ENCODE data around the gene EREG. TPM values are rescaled to one million over a fixed set of nuclear protein-coding genes. Genes with fewer than 3 reads are reported as not detected.

EREG gene
- total RNA-seq, 4 donors from 2014 or later: 2.4 to 7.8 (median 4.8) TPM

DNA sequence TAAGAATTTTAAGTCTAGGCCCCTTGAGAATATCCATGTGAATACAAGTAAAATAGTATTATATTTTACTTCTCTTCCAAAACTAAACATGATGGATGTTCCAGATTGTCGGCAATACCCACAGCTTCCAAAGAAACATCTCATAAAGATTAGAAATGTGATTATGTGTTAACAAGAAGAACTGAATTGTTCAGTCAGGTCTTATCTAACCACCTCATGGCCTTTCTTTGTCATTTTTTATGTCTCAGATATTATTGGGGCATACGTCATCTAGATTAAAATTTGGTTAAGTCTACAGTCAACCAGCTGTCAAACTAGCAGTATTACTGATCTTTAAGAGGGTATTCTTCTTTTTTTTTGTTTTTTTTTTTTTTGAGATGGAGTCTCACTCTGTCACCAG, 46.7 kb upstream of the EREG start:
- ATAC-seq: no peak
- Histone ChIP-seq H3K36me3 (no peaks in the 10 kb centered on the region), H3K27me3 (no peaks in the 10 kb centered on the region), H3K4me1 (peaks cover 0 to 6% (median 0%) of the 10 kb centered on the region in 3 donors), H3K27ac (no peak overlapping the region), H3K9me3 (no peaks in the 10 kb centered on the region), H3K4me3 (no peak overlapping the region)
- WGBS, 2 donors (ENCODE audit: low coverage in 1 of 2): 62 to 70% methylated on average over 2 of the region's 2 CpGs
- TF ChIP-seq CTCF (IDR thresholded peaks at IDR 0.05) (no peak), POLR2A (IDR thresholded peaks at IDR 0.05) (no peak), POLR2AphosphoS5 (IDR thresholded peaks at IDR 0.05) (no peak), EP300 (IDR thresholded peaks at IDR 0.05) (no peak)

DNA sequence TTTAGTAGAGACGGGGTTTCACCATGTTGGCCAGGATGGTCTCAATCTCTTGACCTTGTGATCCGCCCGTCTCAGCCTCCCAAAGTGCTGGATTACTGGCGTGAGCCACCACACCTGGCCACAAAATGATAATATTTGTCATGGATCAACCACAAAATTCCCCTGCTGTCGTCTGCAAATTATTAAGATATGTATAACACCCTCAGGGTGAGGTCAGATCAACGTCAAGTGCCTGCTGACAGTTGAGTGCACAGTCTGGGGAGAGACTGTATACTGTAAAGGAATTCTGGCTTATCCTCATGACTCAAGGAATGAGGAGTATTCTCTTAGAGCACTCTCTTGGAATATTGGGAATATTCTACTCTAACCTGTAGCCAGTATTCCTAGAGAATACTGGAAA, 45.5 kb upstream of the EREG start:
- H3K36me3 ChIP-seq: no peaks in the 10 kb centered on the region
- ATAC-seq: no peak
- H3K4me1 ChIP-seq: peaks cover 0 to 6% (median 0%) of the 10 kb centered on the region in 3 donors
- no peak overlapping the region for H3K27ac ChIP-seq
- no peak overlapping the region for H3K4me3 ChIP-seq
- no peaks in the 10 kb centered on the region for H3K9me3 ChIP-seq
- H3K27me3 ChIP-seq: no peaks in the 10 kb centered on the region
- TF ChIP-seq POLR2AphosphoS5 (IDR thresholded peaks at IDR 0.05) (no peak), CTCF (IDR thresholded peaks at IDR 0.05) (no peak), POLR2A (IDR thresholded peaks at IDR 0.05) (no peak), EP300 (IDR thresholded peaks at IDR 0.05) (no peak)
- 52% methylated on average over 3 of the region's 6 CpGs; no CpG with 5 or more reads in 1 of the 2 donors for WGBS, 2 donors (ENCODE audit: low coverage in 1 of 2)

DNA sequence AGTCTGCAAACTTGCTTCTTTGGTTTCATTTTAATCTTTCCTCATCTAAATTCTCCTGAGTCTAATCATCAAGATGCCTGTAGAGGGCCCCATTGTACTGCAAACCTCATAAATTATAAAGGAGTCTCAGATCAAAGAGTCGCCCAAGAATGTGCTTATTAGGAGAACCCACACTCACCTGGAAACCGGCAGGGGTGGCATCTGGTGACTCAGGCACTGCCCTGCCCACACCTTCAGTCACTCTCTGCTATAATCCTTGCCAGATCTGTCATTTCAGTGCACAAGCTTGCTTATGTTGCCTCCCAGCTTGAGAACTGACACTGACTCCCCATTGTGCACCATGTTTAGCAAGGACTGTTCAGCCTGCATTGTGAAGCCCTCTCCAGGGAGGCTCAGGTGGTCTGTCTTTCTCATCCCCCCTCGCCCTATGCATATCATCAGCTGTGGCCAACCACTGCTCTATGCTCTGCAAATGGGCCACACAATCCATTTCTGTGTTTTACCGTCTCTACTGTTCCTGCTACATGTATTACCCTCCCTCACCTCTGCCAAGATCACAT, 44.3 kb upstream of the EREG start:
- peak; percentile 19 for ATAC-seq
- no peaks in the 10 kb centered on the region for H3K36me3 ChIP-seq
- no peaks in the 10 kb centered on the region for H3K27me3 ChIP-seq
- no peaks in the 10 kb centered on the region for H3K9me3 ChIP-seq
- no peak overlapping the region for H3K27ac ChIP-seq
- H3K4me1 ChIP-seq: peaks cover 0 to 6% (median 0%) of the 10 kb centered on the region in 3 donors
- TF ChIP-seq POLR2AphosphoS5 (IDR thresholded peaks at IDR 0.05): no peak
- peak; percentile 25 to 59 (median 40) for TF ChIP-seq CTCF (IDR thresholded peaks at IDR 0.05)
- H3K4me3 ChIP-seq: no peak overlapping the region
- WGBS, 2 donors (ENCODE audit: low coverage in 1 of 2): 38 to 50% methylated on average over 2 to 4 of the region's 4 CpGs

DNA sequence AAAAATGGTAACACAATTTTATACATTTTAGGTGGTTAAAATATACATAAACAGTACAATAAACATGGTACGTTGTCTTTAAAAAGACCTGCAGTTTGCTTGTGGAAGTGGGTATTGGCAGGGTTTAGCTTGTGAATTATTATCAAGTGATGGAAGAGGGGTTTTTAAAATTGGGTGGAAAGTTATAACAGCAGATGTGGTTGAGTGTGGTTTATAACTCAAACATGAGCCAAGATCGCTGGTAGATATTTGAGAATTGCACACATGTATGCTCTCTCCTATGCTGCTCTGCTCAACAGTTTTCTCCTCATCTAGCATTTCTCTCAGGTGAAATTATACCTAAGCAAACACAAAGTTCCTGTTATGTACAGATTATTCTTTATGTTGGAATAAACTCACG, 42.6 kb upstream of the EREG start:
- no peak for ATAC-seq
- TF ChIP-seq POLR2A (IDR thresholded peaks at IDR 0.05) (no peak), POLR2AphosphoS5 (IDR thresholded peaks at IDR 0.05) (no peak), EP300 (IDR thresholded peaks at IDR 0.05) (no peak), CTCF (IDR thresholded peaks at IDR 0.05) (no peak)
- H3K4me3 ChIP-seq: no peak overlapping the region
- H3K27me3 ChIP-seq: no peaks in the 10 kb centered on the region
- H3K4me1 ChIP-seq: peaks cover 0 to 6% (median 0%) of the 10 kb centered on the region in 3 donors
- no peaks in the 10 kb centered on the region for H3K36me3 ChIP-seq
- no peaks in the 10 kb centered on the region for H3K9me3 ChIP-seq
- WGBS, 2 donors (ENCODE audit: low coverage in 1 of 2): 90 to 98% methylated on average over 3 of the region's 3 CpGs
- no peak overlapping the region for H3K27ac ChIP-seq

GRCh38 chr4:74323663-74324062, 41.3 kb upstream of the EREG start:
- 76% methylated on average over 3 of the region's 4 CpGs; no CpG with 5 or more reads in 1 of the 2 donors for WGBS, 2 donors (ENCODE audit: low coverage in 1 of 2)
- Histone ChIP-seq H3K36me3 (no peaks in the 10 kb centered on the region), H3K27ac (no peak overlapping the region), H3K27me3 (no peaks in the 10 kb centered on the region), H3K9me3 (no peaks in the 10 kb centered on the region), H3K4me3 (no peak overlapping the region), H3K4me1 (peaks cover 0 to 6% (median 0%) of the 10 kb centered on the region in 3 donors)
- no peak for ATAC-seq
- no peak for TF ChIP-seq EP300 (IDR thresholded peaks at IDR 0.05)
- TF ChIP-seq POLR2A (IDR thresholded peaks at IDR 0.05): no peak
- no peak for TF ChIP-seq CTCF (IDR thresholded peaks at IDR 0.05)
- no peak for TF ChIP-seq POLR2AphosphoS5 (IDR thresholded peaks at IDR 0.05)

Measured in gastroesophageal sphincter (tissue), 4 donors.